ENCODE results near the gene IRF4. TPM values are rescaled to one million over a fixed set of nuclear protein-coding genes. Genes with fewer than 3 reads are reported as not detected.

The IRF4 gene
- total and polyA plus RNA-seq, 4 donors, result 0.10 to 3.8 (median 0.94) TPM

DNA sequence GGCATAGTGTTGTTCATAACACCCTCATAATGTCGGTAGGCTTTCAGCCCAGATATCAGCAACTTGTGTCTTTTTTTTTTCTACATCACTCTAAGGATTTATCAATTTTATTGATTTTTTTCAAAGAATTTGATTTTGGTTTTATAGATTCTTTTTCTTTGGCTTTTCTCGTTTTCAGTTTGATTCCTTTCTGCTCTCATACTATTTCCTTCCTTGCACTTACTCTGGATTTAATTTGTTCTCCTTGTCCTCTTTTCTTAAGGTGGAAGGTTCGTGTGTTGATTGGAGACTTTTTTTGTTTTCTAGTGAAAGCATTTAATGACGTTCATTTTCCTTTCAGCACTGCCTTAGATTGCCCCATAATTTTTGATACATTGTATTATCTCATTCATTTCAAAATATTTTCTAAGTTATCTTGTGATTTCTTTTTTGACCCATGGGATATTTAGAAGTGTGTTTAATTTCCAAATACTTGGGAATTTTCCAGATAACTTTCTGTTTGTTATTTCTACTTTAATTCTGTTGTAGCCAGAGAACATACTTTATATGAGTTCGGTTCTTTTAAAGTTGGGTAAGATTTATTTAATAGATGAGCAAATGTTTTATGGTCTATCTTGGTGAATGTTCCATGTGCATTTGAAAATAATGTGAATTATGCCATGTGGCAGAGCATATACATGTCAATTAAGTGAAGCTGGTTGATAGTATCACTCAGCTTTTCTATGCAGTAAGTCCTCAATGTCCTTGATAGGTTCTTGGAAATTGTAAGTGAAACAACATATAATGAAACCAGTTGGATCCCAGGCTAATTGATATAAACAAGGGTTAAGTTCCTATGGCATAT lies 62.8 kb downstream of the IRF4 start:
- H3K4me3 ChIP-seq (ENCODE audit: low read length in 2 of 2), result no peak overlapping the region
- ATAC-seq (ENCODE audit: low FRiP score), result no peak
- DNase-seq, result no peak
- intact Hi-C loops (cut with DNase I), result no loop called here
- H3K27ac ChIP-seq (ENCODE audit: low read depth in 1 of 2, low read length in 2 of 2), result no peak overlapping the region
- H3K9me3 ChIP-seq (ENCODE audit: control insufficient read depth, low read length), result no peaks in the 10 kb centered on the region
- H3K4me1 ChIP-seq (ENCODE audit: control insufficient read depth in 1 of 2, insufficient read depth in 2 of 2, low read length in 2 of 2), result peaks cover 0 to under 1% of the 10 kb centered on the region in 2 donors
- 34 to 37% methylated on average over 5 of the region's 5 CpGs for WGBS, 2 donors
- H3K27me3 ChIP-seq (ENCODE audit: control insufficient read depth in 1 of 2, insufficient read depth in 2 of 2, low read length in 1 of 2), result no peaks in the 10 kb centered on the region
- no peaks in the 10 kb centered on the region for H3K36me3 ChIP-seq (ENCODE audit: control insufficient read depth in 1 of 2, insufficient read depth in 2 of 2, low read length in 1 of 2)

DNA sequence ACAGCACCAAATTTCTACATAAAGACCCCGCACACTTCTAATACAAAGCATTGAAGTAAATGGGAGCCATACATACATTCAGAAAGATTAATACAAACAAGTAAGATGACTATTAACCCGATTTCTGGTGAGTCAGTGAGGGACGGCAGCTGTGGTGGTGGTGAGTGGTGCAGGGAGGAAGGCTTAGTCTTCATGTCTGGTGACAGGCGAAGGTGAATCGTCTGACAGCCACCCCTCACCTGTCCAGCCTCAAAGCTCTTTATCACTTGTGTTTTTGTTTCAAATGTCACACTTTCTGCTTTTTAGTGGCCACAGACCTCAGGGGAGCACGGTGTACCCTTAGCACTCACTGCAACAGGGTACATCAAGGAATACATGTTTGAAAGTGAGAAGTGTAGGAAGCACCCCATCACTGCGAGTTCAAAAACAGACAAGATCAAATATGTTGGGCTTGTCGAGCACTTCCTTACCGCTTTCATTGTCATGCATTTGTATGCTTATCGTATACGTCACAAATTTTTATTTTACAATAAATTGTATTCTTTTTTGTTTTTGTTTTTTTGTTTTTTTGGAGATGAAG lies 63.5 kb downstream of the IRF4 start:
- Histone ChIP-seq H3K27me3 (ENCODE audit: control insufficient read depth in 1 of 2, insufficient read depth in 2 of 2, low read length in 1 of 2) (no peaks in the 10 kb centered on the region), H3K4me1 (ENCODE audit: control insufficient read depth in 1 of 2, insufficient read depth in 2 of 2, low read length in 2 of 2) (peaks cover 0 to 2% of the 10 kb centered on the region in 2 donors), H3K27ac (ENCODE audit: low read depth in 1 of 2, low read length in 2 of 2) (no peak overlapping the region), H3K36me3 (ENCODE audit: control insufficient read depth in 1 of 2, insufficient read depth in 2 of 2, low read length in 1 of 2) (no peaks in the 10 kb centered on the region), H3K4me3 (ENCODE audit: low read length in 2 of 2) (no peak overlapping the region), H3K9me3 (ENCODE audit: control insufficient read depth, low read length) (no peaks in the 10 kb centered on the region)
- ATAC-seq (ENCODE audit: low FRiP score), result no peak
- no peak for DNase-seq
- intact Hi-C loops (cut with DNase I), result no loop called here
- 90 to 91% methylated on average over 11 of the region's 11 CpGs for WGBS, 2 donors

DNA sequence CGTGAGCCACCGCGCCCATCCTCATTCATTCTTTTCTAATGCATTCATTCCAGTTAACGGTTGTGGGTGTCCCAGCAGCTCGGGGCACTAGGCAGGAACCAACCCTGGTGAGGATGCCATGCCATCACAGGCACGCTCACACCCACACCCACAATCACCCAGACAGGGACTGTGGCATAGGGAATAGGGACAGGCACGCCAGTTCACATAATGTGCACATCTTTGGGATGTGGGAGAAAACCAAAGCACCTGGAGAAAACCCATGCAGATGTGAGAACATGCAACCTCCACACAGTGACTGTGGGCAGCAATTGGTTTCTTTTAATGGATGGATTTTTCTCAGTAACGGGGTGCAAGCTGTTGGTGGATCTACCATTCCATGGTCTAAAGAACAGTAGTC lies 64.3 kb downstream of the IRF4 start:
- Histone ChIP-seq H3K36me3 (ENCODE audit: control insufficient read depth in 1 of 2, insufficient read depth in 2 of 2, low read length in 1 of 2) (no peaks in the 10 kb centered on the region), H3K9me3 (ENCODE audit: control insufficient read depth, low read length) (no peaks in the 10 kb centered on the region), H3K27ac (ENCODE audit: low read depth in 1 of 2, low read length in 2 of 2) (no peak overlapping the region), H3K27me3 (ENCODE audit: control insufficient read depth in 1 of 2, insufficient read depth in 2 of 2, low read length in 1 of 2) (no peaks in the 10 kb centered on the region), H3K4me1 (ENCODE audit: control insufficient read depth in 1 of 2, insufficient read depth in 2 of 2, low read length in 2 of 2) (peaks cover 0 to 2% of the 10 kb centered on the region in 2 donors), H3K4me3 (ENCODE audit: low read length in 2 of 2) (no peak overlapping the region)
- no peak for ATAC-seq (ENCODE audit: low FRiP score)
- intact Hi-C loops (cut with DNase I), result no loop called here
- no peak for DNase-seq
- WGBS, 2 donors, result 86 to 92% methylated on average over 8 of the region's 8 CpGs

DNA sequence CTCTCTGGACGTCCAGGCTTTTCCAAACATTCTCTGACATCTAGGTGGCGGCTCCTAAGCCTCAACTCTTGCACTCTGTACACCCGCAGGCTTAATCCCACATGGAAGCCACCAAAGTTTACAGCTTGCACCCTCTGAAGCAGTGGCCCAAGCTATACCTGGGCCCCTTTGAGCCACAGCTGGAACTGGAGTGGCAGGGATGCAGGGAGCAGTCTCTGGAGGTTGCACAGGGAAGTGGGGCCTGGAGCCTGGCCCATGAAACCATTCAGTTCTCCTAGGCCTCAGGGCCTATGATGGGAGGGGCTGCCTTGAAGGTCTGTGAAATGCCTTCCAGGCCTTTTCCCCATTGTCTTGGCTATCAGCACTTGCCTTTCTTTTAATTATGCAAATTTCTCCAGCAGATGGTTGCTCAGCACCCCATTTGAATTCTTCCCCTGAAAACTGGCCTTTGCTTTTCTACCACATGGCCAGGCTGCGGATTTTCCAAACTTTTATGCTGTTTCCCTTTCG lies 64.9 kb downstream of the IRF4 start:
- Histone ChIP-seq H3K27ac (ENCODE audit: low read depth in 1 of 2, low read length in 2 of 2) (no peak overlapping the region), H3K4me1 (ENCODE audit: control insufficient read depth in 1 of 2, insufficient read depth in 2 of 2, low read length in 2 of 2) (peaks cover 0 to 2% of the 10 kb centered on the region in 2 donors), H3K27me3 (ENCODE audit: control insufficient read depth in 1 of 2, insufficient read depth in 2 of 2, low read length in 1 of 2) (no peaks in the 10 kb centered on the region), H3K9me3 (ENCODE audit: control insufficient read depth, low read length) (no peaks in the 10 kb centered on the region), H3K36me3 (ENCODE audit: control insufficient read depth in 1 of 2, insufficient read depth in 2 of 2, low read length in 1 of 2) (no peaks in the 10 kb centered on the region), H3K4me3 (ENCODE audit: low read length in 2 of 2) (no peak overlapping the region)
- ATAC-seq (ENCODE audit: low FRiP score) (no peak), DNase-seq (no peak)
- 86 to 87% methylated on average over 5 of the region's 5 CpGs for WGBS, 2 donors
- intact Hi-C loops (cut with DNase I), result no loop called here

DNA sequence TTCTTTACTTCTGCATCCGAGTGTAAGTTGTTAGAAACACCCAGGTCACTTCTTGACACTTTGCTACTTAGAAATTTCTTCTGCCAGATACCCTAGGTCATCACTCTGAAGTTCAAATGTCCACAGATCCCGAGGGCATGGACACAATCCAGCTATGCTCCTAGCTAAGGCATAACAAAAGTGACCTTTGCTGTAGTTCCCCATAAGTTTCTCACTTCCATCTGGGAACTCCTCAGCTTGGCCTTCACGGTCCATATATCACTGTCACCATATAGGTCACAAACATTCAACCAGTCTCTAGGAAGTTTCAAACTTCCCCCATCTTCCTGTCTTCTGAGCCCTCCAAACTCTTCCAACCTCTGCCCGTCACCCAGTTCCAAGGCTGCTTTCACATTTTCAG lies 65.3 kb downstream of the IRF4 start:
- intact Hi-C loops (cut with DNase I), result no loop called here

More for the DNA sequence above, 65.3 kb downstream of the IRF4 start:
- WGBS, 2 donors, result 69 to 75% methylated on average over 4 of the region's 4 CpGs
- no peaks in the 10 kb centered on the region for H3K27me3 ChIP-seq (ENCODE audit: control insufficient read depth in 1 of 2, insufficient read depth in 2 of 2, low read length in 1 of 2)
- H3K4me1 ChIP-seq (ENCODE audit: control insufficient read depth in 1 of 2, insufficient read depth in 2 of 2, low read length in 2 of 2), result peaks cover 0 to 2% of the 10 kb centered on the region in 2 donors
- no peak overlapping the region for H3K27ac ChIP-seq (ENCODE audit: low read depth in 1 of 2, low read length in 2 of 2)
- no peaks in the 10 kb centered on the region for H3K9me3 ChIP-seq (ENCODE audit: control insufficient read depth, low read length)
- H3K36me3 ChIP-seq (ENCODE audit: control insufficient read depth in 1 of 2, insufficient read depth in 2 of 2, low read length in 1 of 2), result no peaks in the 10 kb centered on the region
- no peak for DNase-seq
- H3K4me3 ChIP-seq (ENCODE audit: low read length in 2 of 2), result no peak overlapping the region
- no peak for ATAC-seq (ENCODE audit: low FRiP score)

Other genes with a start within 250 kb of the IRF4 start
- gene DUSP22, start 99.3 kb upstream of the IRF4 start, total RNA-seq, result 10 to 100 TPM; 56.7 to 65.8 TPM
- gene DUSP22, start 99.3 kb upstream of the IRF4 start, polyA plus RNA-seq, result 10 to 100 TPM; 23.0 to 41.8 TPM

Data from aorta (tissue), 5 donors.